Mesenchymal stem cell (in vitro differentiated cells and primary cell): ENCODE measurements around the gene LRP1B.

Experiments used
- DNase-seq: peaks from one replicate; pipeline ENCODE4 v3.0.0-alpha.2; 2013
- H2AFZ ChIP-seq: one replicate; pipeline ENCODE4 v1.6.1; 2013; ENCODE audit warnings: low read depth, mild to moderate bottlenecking, control low read depth, inconsistent platforms, low read length, moderate library complexity
- H2AK5ac ChIP-seq: 2 replicates; pipeline ENCODE4 v1.6.1; 2013; ENCODE audit warnings: low read length, moderate library complexity, mild to moderate bottlenecking, inconsistent platforms; ENCODE audit not compliant: severe bottlenecking
- H2BK120ac ChIP-seq: one replicate; pipeline ENCODE4 v1.6.1; 2013; ENCODE audit warnings: low read depth, mild to moderate bottlenecking, inconsistent platforms, low read length, moderate library complexity
- H2BK12ac ChIP-seq, 2 experiments: one replicate each; pipeline ENCODE4 v1.6.1; 2013; ENCODE audit warnings: inconsistent platforms in 2 of 2, low read length in 2 of 2, mild to moderate bottlenecking in 2 of 2, moderate library complexity in 2 of 2, control low read depth in 1 of 2
- H2BK15ac ChIP-seq: one replicate; pipeline ENCODE4 v1.6.1; 2013; ENCODE audit warnings: mild to moderate bottlenecking, low read depth, inconsistent platforms; ENCODE audit not compliant: poor library complexity, severe bottlenecking
- H2BK5ac ChIP-seq: 2 replicates; pipeline ENCODE4 v1.6.1; 2013; ENCODE audit warnings: low read depth, mild to moderate bottlenecking, low read length, control low read depth, inconsistent platforms; ENCODE audit not compliant: poor library complexity, severe bottlenecking
- H3K14ac ChIP-seq, 2 experiments: one replicate each; pipeline ENCODE4 v1.6.1; 2013; ENCODE audit warnings: inconsistent platforms in 2 of 2, low read length in 2 of 2, control low read depth in 1 of 2, mild to moderate bottlenecking in 1 of 2, moderate library complexity in 1 of 2
- H3K18ac ChIP-seq, 2 experiments: one replicate each; pipeline ENCODE4 v1.6.1; 2013; ENCODE audit warnings: inconsistent platforms in 2 of 2, low read length in 2 of 2, control low read depth in 1 of 2, low read depth in 1 of 2, mild to moderate bottlenecking in 1 of 2
- H3K23ac ChIP-seq, 2 experiments: one replicate each; pipeline ENCODE4 v1.6.1; 2013; ENCODE audit warnings: inconsistent platforms in 2 of 2, low read length in 2 of 2, mild to moderate bottlenecking in 2 of 2, moderate library complexity in 2 of 2, control low read depth in 1 of 2
- H3K27ac ChIP-seq: 2 replicates; pipeline ENCODE4 v1.5.1; 2013; ENCODE audit warnings: mild to moderate bottlenecking, moderate library complexity, low read length, control low read depth, inconsistent platforms; ENCODE audit not compliant: poor library complexity, severe bottlenecking
- H3K27me3 ChIP-seq, 2 experiments: 2 replicates each; pipeline versions ENCODE4 v1.6.1 to v1.7.0; 2013; ENCODE audit warnings: low read length in 2 of 2, mild to moderate bottlenecking in 2 of 2, moderate library complexity in 2 of 2, control low read depth in 1 of 2, inconsistent platforms in 1 of 2; ENCODE audit not compliant: control insufficient read depth in 1 of 2, insufficient read depth in 1 of 2
- H3K36me3 ChIP-seq, 2 experiments: 2 replicates each; pipeline versions ENCODE4 v1.6.1 to v1.7.0; 2013; ENCODE audit warnings: low read length in 2 of 2, control low read depth in 1 of 2, inconsistent platforms in 1 of 2, low read depth in 1 of 2, mild to moderate bottlenecking in 1 of 2; ENCODE audit not compliant: insufficient read depth in 2 of 2, control insufficient read depth in 1 of 2
- H3K4ac ChIP-seq, 2 experiments: one replicate each; pipeline ENCODE4 v1.6.1; 2013; ENCODE audit warnings: inconsistent platforms in 2 of 2, low read length in 2 of 2, mild to moderate bottlenecking in 2 of 2, moderate library complexity in 2 of 2, control low read depth in 1 of 2, low read depth in 1 of 2
- H3K4me1 ChIP-seq: 2 replicates; pipeline ENCODE4 v1.6.1; 2013; ENCODE audit warnings: low read depth, low read length, control low read depth; ENCODE audit not compliant: control insufficient read depth, insufficient read depth
- H3K4me2 ChIP-seq: 2 replicates; pipeline ENCODE4 v1.6.1; 2013; ENCODE audit warnings: low read length, mild to moderate bottlenecking, inconsistent platforms; ENCODE audit not compliant: poor library complexity, severe bottlenecking
- H3K4me3 ChIP-seq, 2 experiments: 2 replicates each; pipeline versions ENCODE4 v1.5.1 to v1.7.0; 2013; ENCODE audit warnings: low read length in 2 of 2, mild to moderate bottlenecking in 2 of 2, control low read depth in 1 of 2, low read depth in 1 of 2; ENCODE audit not compliant: insufficient read depth in 1 of 2
- H3K79me1 ChIP-seq: replicated peaks from 2 replicates; pipeline ENCODE4 v1.6.1; 2013; ENCODE audit warnings: mild to moderate bottlenecking, control low read depth, low read length, inconsistent platforms; ENCODE audit not compliant: poor library complexity, severe bottlenecking
- H3K9ac ChIP-seq: 2 replicates; pipeline ENCODE4 v1.7.0; 2013; ENCODE audit warnings: mild to moderate bottlenecking, low read length, moderate library complexity
- H3K9me3 ChIP-seq: 2 replicates; pipeline ENCODE4 v1.7.0; 2013; ENCODE audit warnings: mild to moderate bottlenecking, low read length; ENCODE audit not compliant: control insufficient read depth
- H4K8ac ChIP-seq: one replicate; pipeline ENCODE4 v1.6.1; 2013; ENCODE audit warnings: inconsistent platforms, mild to moderate bottlenecking, low read length, moderate library complexity
- H4K91ac ChIP-seq: one replicate; pipeline ENCODE4 v1.6.1; 2013; ENCODE audit warnings: mild to moderate bottlenecking, low read length, inconsistent platforms
- WGBS: methylation state at CpG from one replicate; pipeline ENCODE4 v1.1.7; 2013; ENCODE audit warnings: mixed read lengths; 5-methylcytosine and 5-hydroxymethylcytosine counted together

The LRP1B gene

DNA sequence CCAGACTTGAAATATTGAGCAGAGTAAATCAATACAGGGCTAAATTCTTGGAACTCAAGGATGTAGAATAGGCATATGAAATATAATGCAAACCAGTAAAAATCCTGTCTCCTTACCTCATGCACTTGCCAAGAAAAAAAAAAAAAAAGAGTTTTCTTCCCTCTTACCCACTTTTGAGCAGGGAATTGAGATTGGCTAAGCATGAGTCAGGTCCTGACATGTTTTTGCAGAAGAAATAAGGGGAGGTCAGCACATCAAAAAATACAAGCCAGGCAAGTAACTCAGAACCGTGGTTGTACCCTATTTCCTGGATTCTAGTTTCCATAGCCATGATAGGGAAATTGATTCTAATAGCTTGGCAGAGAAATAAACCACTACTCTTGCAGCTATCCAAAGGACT is 1526.7 kb downstream of the LRP1B start:
- Histone ChIP-seq H2BK120ac (no peak overlapping the region), H3K27me3 (no peaks in the 10 kb centered on the region), H2BK15ac (no peak overlapping the region), H3K14ac (no peak overlapping the region), H2AK5ac (no peak overlapping the region), H2AFZ (no peak overlapping the region), H3K4me3 (no peak overlapping the region), H4K91ac (no peak overlapping the region), H3K4me1 (no peaks in the 10 kb centered on the region), H3K4me2 (no peak overlapping the region), H3K9ac (no peak overlapping the region), H3K36me3 (no peaks in the 10 kb centered on the region), H3K4ac (no peak overlapping the region), H4K8ac (no peak overlapping the region), H3K18ac (no peak overlapping the region), H2BK12ac (no peak overlapping the region), H3K23ac (no peak overlapping the region), H3K79me1 (no peaks in the 10 kb centered on the region), H2BK5ac (no peak overlapping the region), H3K9me3 (no peaks in the 10 kb centered on the region), H3K27ac (no peak overlapping the region)
- 86% methylated on average over 1 of the region's 1 CpG for WGBS
- no peak for DNase-seq

GRCh38 chr2:140603416-140603815 is 1527.4 kb downstream of the LRP1B start:
- Histone ChIP-seq H3K14ac (no peak overlapping the region), H3K4ac (no peak overlapping the region), H3K36me3 (no peaks in the 10 kb centered on the region), H4K8ac (no peak overlapping the region), H2BK5ac (no peak overlapping the region), H3K4me1 (no peaks in the 10 kb centered on the region), H3K27ac (no peak overlapping the region), H3K18ac (no peak overlapping the region), H3K23ac (no peak overlapping the region), H2AFZ (no peak overlapping the region), H3K9me3 (no peaks in the 10 kb centered on the region), H3K4me3 (no peak overlapping the region), H3K4me2 (no peak overlapping the region), H2BK15ac (no peak overlapping the region), H3K79me1 (no peaks in the 10 kb centered on the region), H2AK5ac (no peak overlapping the region), H2BK12ac (no peak overlapping the region), H4K91ac (no peak overlapping the region), H3K9ac (no peak overlapping the region), H2BK120ac (no peak overlapping the region), H3K27me3 (no peaks in the 10 kb centered on the region)
- 100% methylated on average over 2 of the region's 4 CpGs for WGBS
- DNase-seq, result no peak

DNA sequence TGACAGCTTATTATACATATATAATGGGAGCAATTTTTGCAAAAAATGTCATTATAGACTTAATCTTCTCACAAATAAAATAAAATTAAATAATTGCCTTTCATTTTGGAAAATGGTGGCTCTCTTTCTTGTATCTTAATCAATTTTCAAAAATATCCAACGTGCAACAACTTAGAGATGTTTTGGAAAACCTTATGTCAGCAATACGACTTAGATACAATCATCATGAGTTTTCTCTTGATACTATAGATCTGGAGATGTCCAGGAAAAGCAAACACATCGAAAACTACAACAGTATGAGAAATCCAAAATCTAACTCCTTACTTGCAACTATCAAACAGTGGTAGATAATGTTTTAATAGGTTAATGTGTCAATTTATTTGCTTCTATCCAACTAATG is 1529.0 kb downstream of the LRP1B start:
- H2BK12ac ChIP-seq, result no peak overlapping the region
- H3K14ac ChIP-seq, result no peak overlapping the region
- no peak overlapping the region for H2BK120ac ChIP-seq
- H3K9ac ChIP-seq, result no peak overlapping the region
- 94% methylated on average over 3 of the region's 3 CpGs for WGBS
- no peak overlapping the region for H4K91ac ChIP-seq
- no peak overlapping the region for H2AFZ ChIP-seq
- H3K4me2 ChIP-seq, result no peak overlapping the region
- H2AK5ac ChIP-seq, result no peak overlapping the region
- H3K36me3 ChIP-seq, result no peaks in the 10 kb centered on the region
- no peak overlapping the region for H3K4me3 ChIP-seq
- no peak overlapping the region for H3K4ac ChIP-seq
- H3K27ac ChIP-seq, result no peak overlapping the region
- H4K8ac ChIP-seq, result no peak overlapping the region
- no peaks in the 10 kb centered on the region for H3K79me1 ChIP-seq
- DNase-seq, result no peak
- H2BK15ac ChIP-seq, result no peak overlapping the region
- H3K9me3 ChIP-seq, result no peaks in the 10 kb centered on the region
- no peaks in the 10 kb centered on the region for H3K27me3 ChIP-seq
- no peak overlapping the region for H3K23ac ChIP-seq
- H2BK5ac ChIP-seq, result no peak overlapping the region
- no peaks in the 10 kb centered on the region for H3K4me1 ChIP-seq
- no peak overlapping the region for H3K18ac ChIP-seq

- no peak overlapping the region for H4K91ac ChIP-seq
- DNase-seq, result no peak
- H3K4me3 ChIP-seq, result no peak overlapping the region
- no peak overlapping the region for H3K9ac ChIP-seq
- H3K36me3 ChIP-seq, result no peaks in the 10 kb centered on the region
- H2BK5ac ChIP-seq, result no peak overlapping the region
- WGBS, result 67% methylated on average over 1 of the region's 1 CpG
- no peak overlapping the region for H3K4me2 ChIP-seq
- no peaks in the 10 kb centered on the region for H3K9me3 ChIP-seq
- no peak overlapping the region for H2BK12ac ChIP-seq
- no peak overlapping the region for H2AFZ ChIP-seq
- no peak overlapping the region for H3K14ac ChIP-seq
- H3K18ac ChIP-seq, result no peak overlapping the region
- H3K27me3 ChIP-seq, result no peaks in the 10 kb centered on the region
- H4K8ac ChIP-seq, result no peak overlapping the region
- no peaks in the 10 kb centered on the region for H3K4me1 ChIP-seq
- no peaks in the 10 kb centered on the region for H3K79me1 ChIP-seq
- H2AK5ac ChIP-seq, result no peak overlapping the region
- H3K4ac ChIP-seq, result no peak overlapping the region
- H2BK120ac ChIP-seq, result no peak overlapping the region
- no peak overlapping the region for H3K27ac ChIP-seq
- no peak overlapping the region for H3K23ac ChIP-seq
- H2BK15ac ChIP-seq, result no peak overlapping the region
Observed at GRCh38 chr2:140601342-140601741, 1529.5 kb downstream of the LRP1B start.
